ENCODE data around the gene LASP1NB.

LASP1NB gene

DNA sequence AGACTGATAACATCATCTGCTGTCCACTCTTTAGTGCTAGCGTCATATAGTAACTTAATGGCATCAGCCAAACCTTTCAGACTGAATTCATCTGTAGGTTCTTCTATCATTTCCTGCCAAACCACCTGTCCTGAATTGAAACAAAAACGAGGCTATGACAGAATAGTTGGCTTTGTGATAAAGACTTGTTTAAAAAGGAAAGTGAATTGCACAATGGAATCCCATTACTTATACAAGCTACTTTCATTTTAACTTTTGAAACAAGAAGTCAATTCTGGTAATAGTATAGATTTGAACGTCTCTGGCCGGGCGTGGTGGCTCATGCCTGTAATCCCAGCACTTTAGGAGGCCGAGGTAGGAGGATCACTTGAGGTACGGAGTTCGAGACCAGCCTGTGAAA is 18.2 kb downstream of the LASP1NB start:
- FAIRE-seq = no peak
- CTCF ChIA-PET (ENCODE audit: partially characterized antibody) = interaction anchor here (0.6 to 1.4 kb wide), 5 partner anchors 19 to 142 kb away, joined by 3 to 6 read pairs (median 3); partner anchors contain the start of genes FBXO47 and LASP1NB

More for the DNA sequence above, 18.2 kb downstream of the LASP1NB start:
- H3K23ac ChIP-seq (ENCODE audit: insufficient read length) = no peak overlapping the region
- no peak overlapping the region for H2BK12ac ChIP-seq (ENCODE audit: low read depth, low read length)
- no peaks in the 10 kb centered on the region for H3K4me1 ChIP-seq (replicated peaks in 1 of 4; ENCODE audit: control insufficient read depth in 3 of 4, insufficient read depth in 4 of 4, low read length in 3 of 4)
- DNase-seq (ENCODE audit: low read depth in 1 of 2, low spot score in 2 of 2) = no peak
- no peaks in the 10 kb centered on the region for H4K20me1 ChIP-seq (replicated peaks in 1 of 2; ENCODE audit: control insufficient read depth in 1 of 2, insufficient read depth in 2 of 2, low read length in 2 of 2)
- H2AK5ac ChIP-seq (ENCODE audit: low read depth, low read length) = no peak overlapping the region
- H4K91ac ChIP-seq (replicated peaks; ENCODE audit: insufficient read length, low read length) = no peak overlapping the region
- H2BK20ac ChIP-seq (ENCODE audit: low read length) = no peak overlapping the region
- POLR2A ChIA-PET (ENCODE audit: partially characterized antibody) = interaction anchor here (0.7 to 1.2 kb wide), 2 partner anchors 18 to 261 kb away, joined by 3 to 4 read pairs; partner anchors contain the start of gene LASP1NB
- H3K56ac ChIP-seq (replicated peaks; ENCODE audit: insufficient read length, low read depth, low read length) = no peak overlapping the region
- no peaks in the 10 kb centered on the region for H3K79me2 ChIP-seq (ENCODE audit: control insufficient read depth in 1 of 2, insufficient read depth in 2 of 2, low read length in 2 of 2)
- no peaks in the 10 kb centered on the region for H3K79me1 ChIP-seq (ENCODE audit: low read depth, low read length)
- H4K5ac ChIP-seq (ENCODE audit: insufficient read length, low read depth, low read length) = no peak overlapping the region
- H3K14ac ChIP-seq (ENCODE audit: insufficient read length) = no peak overlapping the region
- no peak overlapping the region for H3K4me2 ChIP-seq (ENCODE audit: insufficient read depth in 1 of 2, low read depth in 2 of 2, low read length in 2 of 2)
- no peak overlapping the region for H3K18ac ChIP-seq (ENCODE audit: extremely low read depth, low read length)
- H2BK120ac ChIP-seq (replicated peaks; ENCODE audit: low read depth, low read length) = no peak overlapping the region
- TF ChIP-seq SUZ12 (IDR thresholded peaks at IDR 0.05; ENCODE audit: low read length) (no peak), RXRA (IDR thresholded peaks at IDR 0.05; ENCODE audit: insufficient read depth, low read depth, low read length) (no peak), TEAD4 (IDR thresholded peaks at IDR 0.05; ENCODE audit: low read depth, low read length) (no peak), ATF3 (IDR thresholded peaks at IDR 0.05; ENCODE audit: insufficient read depth, low read depth, low read length) (no peak), CBX8 (IDR thresholded peaks at IDR 0.05; ENCODE audit: borderline replicate concordance, low read depth, low read length) (no peak), ASH2L (IDR thresholded peaks at IDR 0.05; ENCODE audit: low read length) (no peak), SP2 (IDR thresholded peaks at IDR 0.05; ENCODE audit: low read length) (no peak), POLR2AphosphoS5 (IDR thresholded peaks at IDR 0.05; ENCODE audit: low read depth, low read length) (no peak), JUND (IDR thresholded peaks at IDR 0.05; ENCODE audit: low read length) (no peak), SP1 (IDR thresholded peaks at IDR 0.05; ENCODE audit: low read depth, low read length) (no peak)
- no peaks in the 10 kb centered on the region for H3K36me3 ChIP-seq (ENCODE audit: control insufficient read depth in 2 of 4, insufficient read depth in 4 of 4, low read length in 3 of 4)
- no peak overlapping the region for H4K8ac ChIP-seq (ENCODE audit: extremely low read depth, insufficient read depth, low read length)
- no peaks in the 10 kb centered on the region for H3K27me3 ChIP-seq (replicated peaks in 1 of 4; ENCODE audit: control insufficient read depth in 3 of 4, extremely low read depth in 1 of 4, insufficient read depth in 3 of 4, low read length in 3 of 4)
- H3K23me2 ChIP-seq (ENCODE audit: low read depth, low read length) = no peaks in the 10 kb centered on the region
- H2AFZ ChIP-seq (ENCODE audit: low read length) = no peak overlapping the region
- H3K27ac ChIP-seq (ENCODE audit: low read depth, low read length) = no peak overlapping the region
- no peak overlapping the region for H2BK15ac ChIP-seq (ENCODE audit: low read length)
- no peak overlapping the region for H2BK5ac ChIP-seq (ENCODE audit: low read depth, low read length)
- WGBS, 2 experiments (ENCODE audit: extremely low coverage in 1 of 2, insufficient coverage in 1 of 2, insufficient read length in 1 of 2, insufficient replicate concordance in 2 of 2, low coverage in 1 of 2, low lambda C conversion rate in 2 of 2, missing lambda C conversion rate in 1 of 2) = 79% methylated on average over 8 of the region's 8 CpGs; no CpG with 5 or more reads in 1 of the 2 experiments
- no peak overlapping the region for H3K4me3 ChIP-seq (ENCODE audit: extremely low read depth in 1 of 4, insufficient read depth in 2 of 4, low read depth in 3 of 4, low read length in 4 of 4)
- H3K9me3 ChIP-seq (ENCODE audit: insufficient read depth in 2 of 2, low read depth in 1 of 2, low read length in 1 of 2) = no peaks in the 10 kb centered on the region; a peak in 1 of 4 replicates
- H3K4ac ChIP-seq (replicated peaks; ENCODE audit: insufficient read length, low read depth, low read length) = no peak overlapping the region
- no peak overlapping the region for H3K9ac ChIP-seq (replicated peaks in 1 of 4; ENCODE audit: extremely low read depth in 1 of 4, low read depth in 3 of 4, low read length in 3 of 4)
